LNCaP clone FGC (cell line): Measurements from ENCODE around the gene ARHGAP32.

Experiments
- DNase-seq: peaks from one replicate; pipeline ENCODE4 v3.0.0-alpha.2; 2011; ENCODE audit warnings: low read depth
- H3K4me3 ChIP-seq: 2 replicates; pipeline ENCODE4 v1.5.1; 2011; ENCODE audit warnings: mild to moderate bottlenecking, low read depth, low read length, control low read depth
- TF ChIP-seq, protein P1 (sequence below): IDR thresholded peaks from 2 replicates; pipeline ENCODE4 v1.5.1; 2012; ENCODE audit warnings: mild to moderate bottlenecking; ENCODE audit not compliant: control insufficient read depth, insufficient read depth; ENCODE audit errors: extremely low read depth

Gene ARHGAP32

DNA sequence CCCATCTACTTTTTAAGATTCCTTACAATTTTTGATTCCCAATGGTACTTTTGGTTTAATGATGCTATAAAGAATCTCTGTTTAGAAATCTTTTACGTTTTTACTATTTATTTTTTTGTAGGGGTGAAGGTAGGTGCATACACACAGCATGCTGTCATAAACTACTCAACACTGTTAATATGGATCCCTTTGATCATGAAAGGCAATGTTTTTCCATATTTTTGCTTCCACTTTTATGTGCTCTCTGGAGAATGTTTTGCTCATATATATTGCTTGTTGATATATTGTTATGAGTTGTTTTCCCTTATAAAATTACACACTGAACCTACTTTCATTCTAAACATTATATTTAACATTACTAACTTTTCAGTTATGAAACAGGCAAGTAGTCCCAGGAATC, 125.9 kb downstream of the ARHGAP32 start:
- no peak overlapping the region for H3K4me3 ChIP-seq
- DNase-seq, result no peak
- TF ChIP-seq, protein P1, sequence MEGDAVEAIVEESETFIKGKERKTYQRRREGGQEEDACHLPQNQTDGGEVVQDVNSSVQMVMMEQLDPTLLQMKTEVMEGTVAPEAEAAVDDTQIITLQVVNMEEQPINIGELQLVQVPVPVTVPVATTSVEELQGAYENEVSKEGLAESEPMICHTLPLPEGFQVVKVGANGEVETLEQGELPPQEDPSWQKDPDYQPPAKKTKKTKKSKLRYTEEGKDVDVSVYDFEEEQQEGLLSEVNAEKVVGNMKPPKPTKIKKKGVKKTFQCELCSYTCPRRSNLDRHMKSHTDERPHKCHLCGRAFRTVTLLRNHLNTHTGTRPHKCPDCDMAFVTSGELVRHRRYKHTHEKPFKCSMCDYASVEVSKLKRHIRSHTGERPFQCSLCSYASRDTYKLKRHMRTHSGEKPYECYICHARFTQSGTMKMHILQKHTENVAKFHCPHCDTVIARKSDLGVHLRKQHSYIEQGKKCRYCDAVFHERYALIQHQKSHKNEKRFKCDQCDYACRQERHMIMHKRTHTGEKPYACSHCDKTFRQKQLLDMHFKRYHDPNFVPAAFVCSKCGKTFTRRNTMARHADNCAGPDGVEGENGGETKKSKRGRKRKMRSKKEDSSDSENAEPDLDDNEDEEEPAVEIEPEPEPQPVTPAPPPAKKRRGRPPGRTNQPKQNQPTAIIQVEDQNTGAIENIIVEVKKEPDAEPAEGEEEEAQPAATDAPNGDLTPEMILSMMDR, result no peak

DNA sequence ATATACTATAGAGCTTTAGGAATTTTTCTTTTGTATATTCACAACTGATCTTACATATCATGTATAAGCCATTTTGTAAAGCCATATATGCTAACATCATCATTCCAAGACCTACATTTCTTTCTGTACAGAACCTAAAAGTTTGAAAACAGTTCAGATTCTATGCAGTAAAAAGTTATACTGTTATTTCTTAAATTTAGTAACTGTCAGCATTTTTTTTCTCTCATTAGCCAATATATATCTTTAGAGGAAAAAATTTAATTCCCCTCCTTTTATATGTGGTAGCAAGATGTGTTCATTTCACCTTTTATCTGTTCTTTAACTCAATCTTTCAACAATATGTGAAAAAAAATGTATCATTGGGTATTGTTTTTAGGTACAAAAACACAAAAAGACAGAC, 129.0 kb downstream of the ARHGAP32 start:
- TF ChIP-seq, protein P1, result no peak
- no peak overlapping the region for H3K4me3 ChIP-seq
- DNase-seq, result no peak

DNA sequence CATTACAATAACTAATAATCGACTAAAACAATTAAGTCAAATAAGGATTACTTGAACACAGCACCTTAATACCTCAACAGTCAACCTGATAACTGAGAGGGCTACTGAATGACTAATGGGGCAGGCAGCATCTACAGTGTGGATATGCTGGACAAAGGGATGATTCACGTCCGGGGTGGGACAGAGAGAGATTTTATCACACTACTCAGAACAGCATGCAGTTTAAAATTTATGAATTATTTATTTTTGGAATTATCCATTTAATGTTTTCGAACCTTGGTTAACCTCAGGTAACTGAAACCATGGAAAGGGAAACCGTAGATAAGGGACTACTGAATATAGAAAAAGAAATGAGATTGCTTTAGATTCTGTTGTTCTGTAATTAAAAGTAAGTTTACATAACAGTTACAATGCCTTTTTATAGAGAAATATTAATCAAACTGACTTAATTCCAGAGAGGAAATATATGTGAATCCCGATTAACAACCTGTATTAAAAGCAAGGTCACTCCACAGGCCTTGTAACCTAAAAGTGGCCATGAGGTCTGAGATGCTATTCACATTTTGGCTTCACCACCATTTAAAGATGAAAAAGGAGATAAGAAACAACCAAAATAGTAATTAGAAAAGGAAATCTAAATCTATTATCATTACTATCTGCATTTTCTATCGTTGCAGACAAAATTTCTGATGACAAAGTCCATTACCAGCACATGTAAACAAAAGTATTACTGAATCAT, 130.5 kb downstream of the ARHGAP32 start:
- no peak for DNase-seq
- TF ChIP-seq, protein P1, result no peak

DNA sequence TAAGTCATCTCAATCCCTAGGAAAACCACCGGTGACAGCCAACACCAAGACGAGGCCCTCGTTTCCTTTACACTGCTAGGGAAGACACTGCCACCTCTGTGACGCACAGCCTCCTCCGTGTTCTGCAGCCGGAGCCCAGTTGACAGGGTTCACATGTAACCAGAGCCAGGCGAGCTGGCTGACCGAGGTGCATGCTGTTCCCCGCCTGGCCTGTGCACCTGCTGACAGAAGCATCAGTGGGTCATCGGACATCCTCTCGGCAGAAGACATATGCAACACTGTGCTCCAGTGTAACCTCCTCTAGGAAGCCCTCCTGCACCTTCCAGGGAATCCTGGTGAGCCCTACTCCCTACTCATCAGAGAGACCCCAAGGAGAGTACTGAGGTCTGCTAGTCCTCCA, 135.2 kb downstream of the ARHGAP32 start:
- TF ChIP-seq, protein P1, result no peak
- no peak overlapping the region for H3K4me3 ChIP-seq
- no peak for DNase-seq

More for the DNA sequence above, 130.5 kb downstream of the ARHGAP32 start:
- H3K4me3 ChIP-seq, result no peak overlapping the region

DNA sequence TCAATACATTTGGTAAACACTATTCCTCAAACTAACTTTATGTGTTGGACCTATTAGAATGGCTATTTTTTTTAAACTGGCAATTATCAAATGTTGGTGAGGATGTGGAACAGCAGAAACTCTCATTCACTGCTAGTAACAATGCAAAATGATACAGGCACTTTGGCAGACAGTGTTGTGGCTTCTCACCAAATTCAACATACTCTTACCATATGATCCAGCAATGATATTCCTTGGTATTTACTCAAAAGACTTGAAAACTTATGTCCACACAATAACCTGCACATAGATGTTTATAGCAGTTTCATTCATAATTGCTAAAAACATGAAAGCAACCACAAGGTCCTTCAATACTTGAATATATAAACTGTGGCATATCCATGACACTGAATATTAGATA, 136.9 kb downstream of the ARHGAP32 start:
- DNase-seq, result peak; percentile 85
- TF ChIP-seq, protein P1, result no peak
- no peak overlapping the region for H3K4me3 ChIP-seq

DNA sequence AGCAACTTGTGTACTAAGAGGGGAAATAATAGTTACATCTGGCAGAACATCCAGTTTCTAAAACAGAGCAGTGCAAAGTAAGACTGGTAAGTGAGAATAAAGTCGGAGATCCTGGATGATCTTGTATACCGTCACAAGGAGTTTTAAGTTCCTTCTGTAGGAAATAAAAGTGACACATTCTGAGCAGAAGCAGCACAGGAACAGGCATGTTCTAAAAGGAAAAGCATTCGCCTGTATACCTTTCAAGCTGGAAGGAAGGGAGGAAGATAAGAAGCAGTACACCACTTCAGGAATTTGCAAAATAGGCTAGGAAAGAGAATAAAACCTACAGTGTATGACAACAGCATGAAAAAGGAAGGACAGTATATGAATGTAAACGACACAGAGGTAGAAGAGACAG, 143.2 kb downstream of the ARHGAP32 start:
- TF ChIP-seq, protein P1, result no peak
- no peak for DNase-seq
- no peak overlapping the region for H3K4me3 ChIP-seq

DNA sequence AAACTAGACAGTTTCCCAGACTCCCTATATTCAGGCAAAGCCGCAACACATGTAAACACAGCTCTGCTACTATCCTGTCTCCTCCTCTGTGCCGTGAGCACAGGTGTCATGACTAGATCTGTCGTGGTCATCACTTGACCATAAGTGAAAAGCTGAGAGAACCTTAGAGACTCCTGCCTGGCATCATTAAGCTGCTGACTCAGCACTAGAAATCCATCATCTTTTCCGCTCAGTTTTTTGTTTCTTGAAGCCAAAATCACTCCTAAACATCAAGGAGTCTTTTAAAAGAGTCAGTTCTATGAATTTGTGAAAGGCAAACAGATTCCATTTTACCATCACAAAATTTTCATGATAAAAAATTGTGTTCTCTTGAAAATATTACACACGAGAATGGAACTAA, 147.0 kb downstream of the ARHGAP32 start:
- TF ChIP-seq, protein P1, result no peak

More for the DNA sequence above, 147.0 kb downstream of the ARHGAP32 start:
- H3K4me3 ChIP-seq, result no peak overlapping the region
- no peak for DNase-seq
